SK-N-SH treated with all-trans-retinoic acid at 6 μM for 48 hours (cell line): Measurements from ENCODE around the gene PIAS1.

ENCODE experiments used
- BACH2 ChIP-seq: fragments of 250-450 bp; sonication (Bioruptor Pico); IDR thresholded peaks from 2 replicates; pipeline ENCODE4 v1.9.0; 2021; ENCODE audit warnings: mild to moderate bottlenecking, borderline replicate concordance
- TSHZ2 ChIP-seq: fragments of 250-450 bp; sonication (Bioruptor Pico); IDR thresholded peaks from 2 replicates; pipeline ENCODE4 v1.5.0; 2020; ENCODE audit warnings: mild to moderate bottlenecking, moderate library complexity
- ZNF565 ChIP-seq: fragments of 450-650 bp; formaldehyde crosslinking; conservative IDR thresholded peaks from 2 replicates; pipeline ENCODE4 v1.5.0; 2020; ENCODE audit warnings: low read depth, mild to moderate bottlenecking, moderate library complexity

GRCh38 chr15:68096099-68096498 is 42.0 kb downstream of the PIAS1 start:
- TF ChIP-seq TSHZ2 (CRISPR knock-in tag), result no peak
- no peak for TF ChIP-seq ZNF565
- TF ChIP-seq BACH2, result no peak
